Measurements from ENCODE around the gene CAPN5. TPM values are rescaled to one million over a fixed set of nuclear protein-coding genes. Genes with fewer than 3 reads are reported as not detected.

The CAPN5 gene
- total and polyA plus RNA-seq, 2 donors = 1.5 to 3.0 TPM

GRCh38 chr11:77073328-77074001, 6.7 kb downstream of the CAPN5 start:
- H3K36me3 ChIP-seq (ENCODE audit: control insufficient read depth in 2 of 2, insufficient read depth in 2 of 2, low read length in 1 of 2) = no peaks in the 10 kb centered on the region
- no peaks in the 10 kb centered on the region for H3K9me3 ChIP-seq (ENCODE audit: control insufficient read depth in 2 of 2, insufficient read depth in 1 of 2, low read length in 1 of 2)
- no peak overlapping the region for H3K4me3 ChIP-seq (ENCODE audit: low read length in 2 of 2)
- H3K4me1 ChIP-seq (ENCODE audit: control insufficient read depth in 2 of 2, insufficient read depth in 2 of 2, low read length in 2 of 2) = peaks cover 0 to 13% of the 10 kb centered on the region in 2 donors
- DNase-seq (ENCODE audit: low read depth in 6 of 9, low spot score in 9 of 9) = no peak
- peaks cover 0 to 2% of the 10 kb centered on the region in 2 donors for H3K27me3 ChIP-seq (ENCODE audit: control insufficient read depth in 2 of 2, insufficient read depth in 1 of 2, low read length in 1 of 2)
- WGBS = 94% methylated on average over 11 of the region's 11 CpGs
- H3K27ac ChIP-seq (ENCODE audit: low read depth in 1 of 2, low read length in 1 of 2) = no peak overlapping the region

DNA sequence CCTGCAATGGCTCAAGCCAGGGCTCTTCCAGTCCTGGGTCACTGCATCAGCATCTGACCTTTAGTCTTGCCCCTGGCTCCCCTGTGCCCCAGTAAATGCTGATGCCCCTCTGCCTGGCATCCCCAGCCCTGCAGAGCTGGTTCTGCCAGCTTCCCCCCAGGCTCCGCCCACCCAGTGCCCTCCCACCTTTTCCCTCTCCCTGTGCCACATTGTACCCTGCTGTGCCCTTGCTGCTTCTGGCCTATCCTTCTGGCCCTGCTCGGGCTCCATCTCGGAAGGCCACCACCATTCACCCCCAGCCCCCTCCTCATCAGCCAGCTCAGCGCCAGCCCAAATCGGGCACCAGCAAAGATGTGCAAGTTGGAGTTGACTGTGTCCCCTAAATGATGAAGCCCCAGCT, 7.4 kb downstream of the CAPN5 start:
- no peak for DNase-seq (ENCODE audit: low read depth in 6 of 9, low spot score in 9 of 9)
- Histone ChIP-seq H3K27me3 (ENCODE audit: control insufficient read depth in 2 of 2, insufficient read depth in 1 of 2, low read length in 1 of 2) (peaks cover 0 to 2% of the 10 kb centered on the region in 2 donors), H3K4me3 (ENCODE audit: low read length in 2 of 2) (no peak overlapping the region), H3K9me3 (ENCODE audit: control insufficient read depth in 2 of 2, insufficient read depth in 1 of 2, low read length in 1 of 2) (no peaks in the 10 kb centered on the region), H3K27ac (ENCODE audit: low read depth in 1 of 2, low read length in 1 of 2) (no peak overlapping the region), H3K4me1 (ENCODE audit: control insufficient read depth in 2 of 2, insufficient read depth in 2 of 2, low read length in 2 of 2) (peaks cover 0 to 13% of the 10 kb centered on the region in 2 donors), H3K36me3 (ENCODE audit: control insufficient read depth in 2 of 2, insufficient read depth in 2 of 2, low read length in 1 of 2) (no peaks in the 10 kb centered on the region)
- WGBS = 98% methylated on average over 5 of the region's 5 CpGs

- Histone ChIP-seq H3K27ac (ENCODE audit: low read depth in 1 of 2, low read length in 1 of 2) (no peak overlapping the region), H3K4me3 (ENCODE audit: low read length in 2 of 2) (no peak overlapping the region), H3K27me3 (ENCODE audit: control insufficient read depth in 2 of 2, insufficient read depth in 1 of 2, low read length in 1 of 2) (no peaks in the 10 kb centered on the region), H3K36me3 (ENCODE audit: control insufficient read depth in 2 of 2, insufficient read depth in 2 of 2, low read length in 1 of 2) (no peaks in the 10 kb centered on the region), H3K4me1 (ENCODE audit: control insufficient read depth in 2 of 2, insufficient read depth in 2 of 2, low read length in 2 of 2) (peaks cover 0 to 13% of the 10 kb centered on the region in 2 donors), H3K9me3 (ENCODE audit: control insufficient read depth in 2 of 2, insufficient read depth in 1 of 2, low read length in 1 of 2) (no peaks in the 10 kb centered on the region)
- no peak for DNase-seq (ENCODE audit: low read depth in 6 of 9, low spot score in 9 of 9)
- WGBS = 84% methylated on average over 15 of the region's 15 CpGs
These were observed 8.0 kb downstream of the CAPN5 start for GRCh38 chr11:77074626-77075221.

DNA sequence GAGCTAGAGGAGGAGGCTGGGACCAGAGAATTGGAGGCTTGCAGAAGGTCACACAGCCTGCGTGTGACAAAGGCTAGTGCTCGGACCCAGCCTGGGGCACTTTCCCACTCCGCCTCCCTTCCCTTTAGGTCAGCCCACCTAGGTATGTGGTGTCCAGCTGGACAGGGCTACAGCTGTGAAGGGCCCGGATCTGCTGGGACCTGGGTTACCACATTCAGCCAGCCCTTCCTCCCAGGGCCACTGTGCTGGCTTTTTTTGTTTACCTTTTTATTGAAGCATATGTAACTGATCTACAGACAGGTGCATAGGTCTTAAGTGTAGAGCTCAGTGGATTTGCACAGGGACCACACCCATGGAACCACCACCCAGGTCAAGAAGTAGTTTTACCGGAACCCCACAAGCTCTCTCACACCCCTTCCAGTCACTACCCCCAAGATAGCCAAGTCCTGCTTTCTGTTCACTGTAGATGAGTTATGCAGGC, 8.7 kb downstream of the CAPN5 start:
- Histone ChIP-seq H3K27ac (ENCODE audit: low read depth in 1 of 2, low read length in 1 of 2) (no peak overlapping the region), H3K36me3 (ENCODE audit: control insufficient read depth in 2 of 2, insufficient read depth in 2 of 2, low read length in 1 of 2) (no peaks in the 10 kb centered on the region), H3K27me3 (ENCODE audit: control insufficient read depth in 2 of 2, insufficient read depth in 1 of 2, low read length in 1 of 2) (no peaks in the 10 kb centered on the region), H3K9me3 (ENCODE audit: control insufficient read depth in 2 of 2, insufficient read depth in 1 of 2, low read length in 1 of 2) (no peaks in the 10 kb centered on the region), H3K4me1 (ENCODE audit: control insufficient read depth in 2 of 2, insufficient read depth in 2 of 2, low read length in 2 of 2) (peaks cover 0 to 13% of the 10 kb centered on the region in 2 donors), H3K4me3 (ENCODE audit: low read length in 2 of 2) (no peak overlapping the region)
- no peak for DNase-seq (ENCODE audit: low read depth in 6 of 9, low spot score in 9 of 9)
- 87% methylated on average over 5 of the region's 5 CpGs for WGBS

DNA sequence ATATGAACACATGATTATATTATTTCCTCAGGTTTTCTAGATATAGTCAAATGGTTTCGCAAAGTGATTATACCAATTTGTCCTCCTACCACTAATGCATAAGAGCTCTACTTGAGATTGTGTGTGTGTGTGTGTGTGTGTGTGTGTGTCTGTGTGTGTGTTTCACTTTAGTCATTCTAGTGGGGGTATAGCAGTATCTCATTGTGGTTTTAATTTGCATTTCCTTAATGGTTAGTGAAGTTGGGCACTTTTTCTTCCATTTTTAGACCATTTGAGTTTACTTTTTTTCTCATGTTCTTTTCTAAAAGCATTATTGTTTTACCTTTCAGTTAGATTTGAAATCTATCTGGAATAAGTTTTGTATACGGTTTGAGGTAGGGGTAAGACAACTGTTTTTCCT, 12.9 kb downstream of the CAPN5 start:
- no peak overlapping the region for H3K27ac ChIP-seq (ENCODE audit: low read depth in 1 of 2, low read length in 1 of 2)
- H3K27me3 ChIP-seq (ENCODE audit: control insufficient read depth in 2 of 2, insufficient read depth in 1 of 2, low read length in 1 of 2) = no peaks in the 10 kb centered on the region
- H3K36me3 ChIP-seq (ENCODE audit: control insufficient read depth in 2 of 2, insufficient read depth in 2 of 2, low read length in 1 of 2) = no peaks in the 10 kb centered on the region
- H3K4me3 ChIP-seq (ENCODE audit: low read length in 2 of 2) = no peak overlapping the region
- DNase-seq (ENCODE audit: low read depth in 6 of 9, low spot score in 9 of 9) = no peak
- H3K9me3 ChIP-seq (ENCODE audit: control insufficient read depth in 2 of 2, insufficient read depth in 1 of 2, low read length in 1 of 2) = no peaks in the 10 kb centered on the region
- peaks cover 6 to 14% of the 10 kb centered on the region in 2 donors for H3K4me1 ChIP-seq (ENCODE audit: control insufficient read depth in 2 of 2, insufficient read depth in 2 of 2, low read length in 2 of 2)
- WGBS = 99% methylated on average over 2 of the region's 2 CpGs

- no peaks in the 10 kb centered on the region for H3K9me3 ChIP-seq (ENCODE audit: control insufficient read depth in 2 of 2, insufficient read depth in 1 of 2, low read length in 1 of 2)
- no peaks in the 10 kb centered on the region for H3K27me3 ChIP-seq (ENCODE audit: control insufficient read depth in 2 of 2, insufficient read depth in 1 of 2, low read length in 1 of 2)
- 97% methylated on average over 2 of the region's 2 CpGs for WGBS
- no peaks in the 10 kb centered on the region for H3K36me3 ChIP-seq (ENCODE audit: control insufficient read depth in 2 of 2, insufficient read depth in 2 of 2, low read length in 1 of 2)
- no peak overlapping the region for H3K27ac ChIP-seq (ENCODE audit: low read depth in 1 of 2, low read length in 1 of 2)
- no peak overlapping the region for H3K4me3 ChIP-seq (ENCODE audit: low read length in 2 of 2)
- DNase-seq (ENCODE audit: low read depth in 6 of 9, low spot score in 9 of 9) = no peak
- peaks cover 6 to 14% of the 10 kb centered on the region in 2 donors for H3K4me1 ChIP-seq (ENCODE audit: control insufficient read depth in 2 of 2, insufficient read depth in 2 of 2, low read length in 2 of 2)
These were observed 14.0 kb downstream of the CAPN5 start for GRCh38 chr11:77080643-77081210.

DNA sequence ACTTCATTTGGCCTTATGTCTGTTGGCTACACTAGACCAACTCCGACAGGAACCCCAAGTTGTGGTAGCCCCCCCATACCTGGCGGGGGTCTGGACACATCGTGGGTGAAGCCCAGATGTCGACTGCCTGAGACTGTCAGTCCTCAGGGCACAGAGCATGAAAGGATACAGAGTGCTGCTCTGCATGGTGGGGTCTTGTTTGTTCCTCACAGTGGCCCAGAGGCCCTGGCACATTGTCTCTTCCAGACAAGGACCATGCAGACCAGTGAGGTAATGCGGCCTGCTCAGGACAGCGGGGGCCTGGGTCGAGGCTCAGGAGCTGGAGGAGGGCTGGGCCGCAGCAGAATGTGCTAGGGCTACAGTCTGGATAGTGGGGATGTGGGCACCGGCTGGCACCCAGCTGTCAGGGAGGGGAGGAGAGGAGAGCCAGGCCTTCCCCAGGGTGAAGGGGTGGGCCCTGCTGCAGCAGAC, 14.6 kb downstream of the CAPN5 start:
- Histone ChIP-seq H3K27me3 (ENCODE audit: control insufficient read depth in 2 of 2, insufficient read depth in 1 of 2, low read length in 1 of 2) (no peaks in the 10 kb centered on the region), H3K9me3 (ENCODE audit: control insufficient read depth in 2 of 2, insufficient read depth in 1 of 2, low read length in 1 of 2) (no peaks in the 10 kb centered on the region), H3K27ac (ENCODE audit: low read depth in 1 of 2, low read length in 1 of 2) (no peak overlapping the region), H3K36me3 (ENCODE audit: control insufficient read depth in 2 of 2, insufficient read depth in 2 of 2, low read length in 1 of 2) (no peaks in the 10 kb centered on the region), H3K4me1 (ENCODE audit: control insufficient read depth in 2 of 2, insufficient read depth in 2 of 2, low read length in 2 of 2) (peaks cover 6 to 14% of the 10 kb centered on the region in 2 donors), H3K4me3 (ENCODE audit: low read length in 2 of 2) (no peak overlapping the region)
- no peak for DNase-seq (ENCODE audit: low read depth in 6 of 9, low spot score in 9 of 9)
- 96% methylated on average over 9 of the region's 9 CpGs for WGBS

DNA sequence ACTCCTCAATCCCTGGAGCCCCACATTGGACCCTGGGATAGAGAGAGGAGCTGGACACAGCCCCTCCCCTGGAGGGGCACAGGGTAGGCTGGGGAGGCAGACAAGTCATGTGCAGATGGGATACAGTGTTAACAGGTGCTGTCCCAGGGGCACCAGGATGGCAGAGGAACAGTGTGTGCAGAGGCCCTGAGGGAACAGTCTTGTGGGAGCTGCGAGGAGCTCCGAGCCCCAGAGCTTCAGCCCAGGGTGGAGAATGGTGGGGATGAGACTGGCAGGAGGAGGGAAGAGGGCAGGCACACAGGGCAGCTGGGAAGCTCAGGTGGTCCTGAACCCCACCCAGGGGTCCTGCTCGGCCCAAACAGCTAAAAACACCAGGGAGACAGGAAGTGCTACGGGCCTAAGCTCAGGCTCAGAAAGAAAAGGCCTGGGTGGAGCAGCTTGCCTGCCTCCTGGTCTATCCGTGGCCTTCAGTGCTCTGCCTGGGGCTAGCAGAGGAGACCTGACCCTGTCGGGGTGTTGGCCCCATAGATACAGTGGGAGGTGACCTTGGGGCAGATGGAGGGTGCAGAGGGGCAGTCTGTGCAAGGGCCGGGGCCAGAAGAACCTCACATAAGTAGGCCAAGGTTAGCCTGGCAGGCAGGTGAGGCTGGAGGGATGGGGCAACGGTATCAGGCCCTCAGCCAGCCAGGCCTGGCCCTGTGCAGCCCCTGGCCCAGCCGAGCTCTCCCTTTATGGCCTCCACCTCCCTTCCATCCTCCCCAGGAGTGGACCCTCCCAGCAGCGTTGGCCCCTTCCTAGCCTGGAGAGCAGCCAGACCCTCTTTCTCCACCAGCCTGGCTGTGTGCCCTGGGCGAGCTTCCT, 15.4 kb downstream of the CAPN5 start:
- Histone ChIP-seq H3K27ac (ENCODE audit: low read depth in 1 of 2, low read length in 1 of 2) (peak overlapping the region; percentile 55 to 71), H3K4me3 (ENCODE audit: low read length in 2 of 2) (no peak overlapping the region)
- DNase-seq (ENCODE audit: low read depth in 6 of 9, low spot score in 9 of 9) = no peak

More for the DNA sequence above, 15.4 kb downstream of the CAPN5 start:
- no peaks in the 10 kb centered on the region for H3K9me3 ChIP-seq (ENCODE audit: control insufficient read depth in 2 of 2, insufficient read depth in 1 of 2, low read length in 1 of 2)
- 83% methylated on average over 11 of the region's 11 CpGs for WGBS
- no peaks in the 10 kb centered on the region for H3K36me3 ChIP-seq (ENCODE audit: control insufficient read depth in 2 of 2, insufficient read depth in 2 of 2, low read length in 1 of 2)
- H3K4me1 ChIP-seq (ENCODE audit: control insufficient read depth in 2 of 2, insufficient read depth in 2 of 2, low read length in 2 of 2) = peaks cover 6 to 14% of the 10 kb centered on the region in 2 donors
- H3K27me3 ChIP-seq (ENCODE audit: control insufficient read depth in 2 of 2, insufficient read depth in 1 of 2, low read length in 1 of 2) = no peaks in the 10 kb centered on the region

Measured in thymus (tissue), 11 donors.